Endodermal cell (in vitro differentiated cells): ENCODE measurements around the gene CDH23. TPM values are rescaled to one million over a fixed set of nuclear protein-coding genes. Genes with fewer than 3 reads are reported as not detected.

Experiments
- DNase-seq: peaks from one replicate; pipeline ENCODE4 v3.0.0-alpha.2; 2017
- H3K27ac ChIP-seq: 2 replicates; pipeline ENCODE4 v1.5.1; 2013; ENCODE audit warnings: mild to moderate bottlenecking, low read depth, low read length, moderate library complexity
- H3K27me3 ChIP-seq: 2 replicates; pipeline ENCODE4 v1.6.1; 2013; ENCODE audit warnings: mild to moderate bottlenecking, low read length, moderate library complexity; ENCODE audit not compliant: insufficient read depth, control insufficient read depth, poor library complexity, severe bottlenecking
- H3K36me3 ChIP-seq: 2 replicates; pipeline ENCODE4 v1.7.0; 2013; ENCODE audit warnings: mild to moderate bottlenecking, low read length, moderate library complexity; ENCODE audit not compliant: control insufficient read depth, insufficient read depth
- H3K4me1 ChIP-seq: one replicate; pipeline ENCODE4 v1.7.0; 2013; ENCODE audit warnings: low read length; ENCODE audit not compliant: control insufficient read depth, insufficient read depth
- H3K4me3 ChIP-seq: 2 replicates; pipeline ENCODE4 v1.5.1; 2013; ENCODE audit warnings: mild to moderate bottlenecking, low read length, moderate library complexity
- H3K9ac ChIP-seq: 2 replicates; pipeline ENCODE4 v1.6.1; 2013; ENCODE audit warnings: mild to moderate bottlenecking, low read length, moderate library complexity; ENCODE audit not compliant: poor library complexity, severe bottlenecking; ENCODE audit errors: extremely low read depth
- H3K9me3 ChIP-seq: 2 replicates; pipeline ENCODE4 v1.6.1; 2013; ENCODE audit warnings: mild to moderate bottlenecking, low read length, moderate library complexity; ENCODE audit not compliant: control insufficient read depth
- H3K27ac Mint-ChIP-seq: 2 replicates; pipeline ENCODE4 v1.8.0; 2020; ENCODE audit warnings: mixed read lengths
- H3K27me3 Mint-ChIP-seq: 2 replicates; pipeline ENCODE4 v1.8.0; 2021; ENCODE audit warnings: mild to moderate bottlenecking, mixed read lengths; ENCODE audit not compliant: insufficient read depth
- H3K36me3 Mint-ChIP-seq: 2 replicates; pipeline ENCODE4 v1.8.0; 2020; ENCODE audit warnings: low read depth, mixed read lengths
- H3K4me1 Mint-ChIP-seq: 2 replicates; pipeline ENCODE4 v1.8.0; 2020; ENCODE audit warnings: mixed read lengths
- H3K4me3 Mint-ChIP-seq: 2 replicates; pipeline ENCODE4 v1.8.0; 2020; ENCODE audit warnings: mild to moderate bottlenecking, moderate library complexity, mixed read lengths
- H3K9me3 Mint-ChIP-seq: 2 replicates; pipeline ENCODE4 v1.8.0; 2020; ENCODE audit warnings: mild to moderate bottlenecking, mixed read lengths
- CTCF ChIP-seq: fragments of 200-600 bp; sonication (generic); conservative IDR thresholded peaks from 2 replicates; pipeline ENCODE4 v1.5.0; 2021; ENCODE audit warnings: antibody characterized with exemption, mild to moderate bottlenecking
- WGBS, 2 experiments: methylation state at CpG; one replicate each; pipeline versions ENCODE4 v1.1.5 to v1.1.7; 2013; ENCODE audit warnings: missing lambda C conversion rate in 2 of 2, mixed read lengths in 1 of 2; ENCODE audit not compliant: insufficient coverage in 1 of 2, insufficient read length in 1 of 2; 5-methylcytosine and 5-hydroxymethylcytosine counted together
- total RNA-seq, 2 donors: library from RNA; stranded (reverse); fragmentation: NEBNext Ultra II Directional in 1 of 2; extraction: Animal tissue kit (Norgen Biotek cat#: 25700) in 1 of 2; gene quantifications; 2 replicates in 1 of 2; 3 replicates in 1 of 2; pipeline ENCODE4 v1.2.1, GENCODE V29; 2021

Gene CDH23
- total RNA-seq, 2 donors from 2014 or later = 2.1 to 4.2 TPM

GRCh38 chr10:71633920-71634319, 237.2 kb downstream of the CDH23 start:
- Histone ChIP-seq H3K9me3 (no peaks in the 10 kb centered on the region), H3K36me3 (no peaks in the 10 kb centered on the region), H3K27ac (no peak overlapping the region), H3K9ac (no peak overlapping the region), H3K4me1 (peaks cover 45% of the 10 kb centered on the region), H3K27me3 (no peaks in the 10 kb centered on the region), H3K4me3 (no peak overlapping the region)
- peak; percentile 52 for TF ChIP-seq CTCF
- H3K36me3 Mint-ChIP-seq = no peaks in the 10 kb centered on the region
- no peaks in the 10 kb centered on the region for H3K9me3 Mint-ChIP-seq
- WGBS, 2 experiments = 52 to 53% methylated on average over 3 to 4 of the region's 4 CpGs
- H3K4me1 Mint-ChIP-seq = peaks cover 85% of the 10 kb centered on the region
- peaks cover 15% of the 10 kb centered on the region for H3K27me3 Mint-ChIP-seq
- H3K4me3 Mint-ChIP-seq = no peak overlapping the region
- peak; percentile 76 for DNase-seq
- peak overlapping the region; percentile 44 for H3K27ac Mint-ChIP-seq

GRCh38 chr10:71634531-71635164, 237.9 kb downstream of the CDH23 start:
- H3K4me1 Mint-ChIP-seq = peaks cover 84% of the 10 kb centered on the region
- no peaks in the 10 kb centered on the region for H3K9me3 Mint-ChIP-seq
- no peak for DNase-seq
- H3K27me3 Mint-ChIP-seq = peaks cover 15% of the 10 kb centered on the region
- H3K4me3 Mint-ChIP-seq = no peak overlapping the region
- Histone ChIP-seq H3K9me3 (no peaks in the 10 kb centered on the region), H3K27ac (no peak overlapping the region), H3K4me3 (no peak overlapping the region), H3K36me3 (no peaks in the 10 kb centered on the region), H3K4me1 (peaks cover 46% of the 10 kb centered on the region), H3K9ac (no peak overlapping the region), H3K27me3 (no peaks in the 10 kb centered on the region)
- H3K36me3 Mint-ChIP-seq = no peaks in the 10 kb centered on the region
- H3K27ac Mint-ChIP-seq = peak overlapping the region; percentile 11
- WGBS, 2 experiments = 65 to 70% methylated on average over 5 of the region's 5 CpGs
- TF ChIP-seq CTCF = no peak

GRCh38 chr10:71635251-71635866, 238.6 kb downstream of the CDH23 start:
- peak; percentile 69 for DNase-seq
- 40 to 48% methylated on average over 11 to 13 of the region's 13 CpGs for WGBS, 2 experiments
- H3K4me3 Mint-ChIP-seq = no peak overlapping the region

More at GRCh38 chr10:71635251-71635866, 238.6 kb downstream of the CDH23 start:
- Mint-ChIP-seq H3K27ac (no peak overlapping the region), H3K4me1 (peaks cover 87% of the 10 kb centered on the region), H3K9me3 (no peaks in the 10 kb centered on the region), H3K36me3 (no peaks in the 10 kb centered on the region), H3K27me3 (peaks cover 15% of the 10 kb centered on the region)
- no peak for TF ChIP-seq CTCF
- Histone ChIP-seq H3K36me3 (no peaks in the 10 kb centered on the region), H3K9ac (no peak overlapping the region), H3K27me3 (no peaks in the 10 kb centered on the region), H3K9me3 (no peaks in the 10 kb centered on the region), H3K4me1 (peaks cover 49% of the 10 kb centered on the region), H3K4me3 (no peak overlapping the region), H3K27ac (no peak overlapping the region)
